CD8-positive, alpha-beta memory T cell (primary cell): ENCODE data around the gene KRTAP10-12. TPM values are rescaled to one million over a fixed set of nuclear protein-coding genes. Genes with fewer than 3 reads are reported as not detected.
A peak's percentile ranks its signal among the peaks of the same experiment; 100 is the strongest.

Experiments
- CTCF ChIA-PET: fragments of 350-600 bp; sonication (Branson Sonifier 250); formaldehyde crosslinking; loops from one replicate; lab custom pipeline; 2021; ENCODE audit warnings: antibody characterized with exemption; lab: Charles Lee
- POLR2A ChIA-PET: fragments of 350-600 bp; sonication (Branson Sonifier 250); formaldehyde crosslinking; loops from one replicate; lab custom pipeline; 2021; ENCODE audit warnings: antibody characterized with exemption; lab: Charles Lee
- DNase-seq, 5 donors: peaks; one replicate each; pipeline versions ENCODE4 v3.0.0 to v3.0.0-alpha.2; 2020 to 2022; ENCODE audit warnings: mixed read lengths in 1 of 5
- H3K27ac ChIP-seq: one replicate; pipeline ENCODE4 v1.7.0; 2013; ENCODE audit warnings: low read depth, mild to moderate bottlenecking, low read length, moderate library complexity
- H3K27me3 ChIP-seq: 2 replicates; pipeline ENCODE4 v1.7.0; 2013; ENCODE audit warnings: low read length, mild to moderate bottlenecking; ENCODE audit not compliant: insufficient read depth, poor library complexity, severe bottlenecking
- H3K36me3 ChIP-seq: 2 replicates; pipeline ENCODE4 v1.7.0; 2013; ENCODE audit warnings: mild to moderate bottlenecking, low read length, moderate library complexity; ENCODE audit not compliant: insufficient read depth
- H3K4me1 ChIP-seq: 2 replicates; pipeline ENCODE4 v1.7.0; 2013; ENCODE audit warnings: mild to moderate bottlenecking, low read length, moderate library complexity; ENCODE audit not compliant: insufficient read depth
- H3K4me3 ChIP-seq: 2 replicates; pipeline ENCODE4 v1.7.0; 2013; ENCODE audit warnings: mild to moderate bottlenecking, low read length
- H3K9me3 ChIP-seq: 2 replicates; pipeline ENCODE4 v1.7.0; 2013; ENCODE audit warnings: mild to moderate bottlenecking, low read length
- H3K27ac Mint-ChIP-seq, 8 donors: one replicate each; pipeline ENCODE4 v1.8.0; 2020 to 2021; ENCODE audit warnings: mixed read lengths in 8 of 8, mild to moderate bottlenecking in 6 of 8, inconsistent platforms in 3 of 8, moderate library complexity in 3 of 8
- H3K27me3 Mint-ChIP-seq, 2 donors: one replicate each; pipeline ENCODE4 v1.8.0; 2020 to 2021; ENCODE audit warnings: mixed read lengths in 2 of 2, mild to moderate bottlenecking in 1 of 2, moderate library complexity in 1 of 2
- H3K36me3 Mint-ChIP-seq, 3 donors: one replicate each; pipeline ENCODE4 v1.8.0; 2020 to 2021; ENCODE audit warnings: mixed read lengths in 3 of 3, inconsistent platforms in 1 of 3, mild to moderate bottlenecking in 1 of 3
- H3K4me1 Mint-ChIP-seq, 3 donors: one replicate each; pipeline ENCODE4 v1.8.0; 2020 to 2021; ENCODE audit warnings: mixed read lengths in 3 of 3, inconsistent platforms in 1 of 3, mild to moderate bottlenecking in 1 of 3
- H3K4me3 Mint-ChIP-seq, 7 donors: one replicate each; pipeline ENCODE4 v1.8.0; 2020 to 2021; ENCODE audit warnings: mixed read lengths in 7 of 7, mild to moderate bottlenecking in 6 of 7, moderate library complexity in 4 of 7, inconsistent platforms in 2 of 7
- H3K9me3 Mint-ChIP-seq, 5 donors: one replicate each; pipeline ENCODE4 v1.8.0; 2020 to 2022; ENCODE audit warnings: mixed read lengths in 5 of 5, mild to moderate bottlenecking in 3 of 5, moderate library complexity in 2 of 5, inconsistent platforms in 1 of 5
- polyA plus RNA-seq: library from polyadenylated mRNA; unstranded; fragments of 300-500 nt; fragmentation: Illumina TruSeq; gene quantifications from one replicate; pipeline ENCODE4 v1.2.3, GENCODE V29; 2021
- total RNA-seq, 2 experiments: library from RNA; stranded (reverse); gene quantifications; one replicate each; pipeline ENCODE4 v1.2.3, GENCODE V29; 2021

Gene KRTAP10-12
- total and polyA plus RNA-seq, 3 experiments from 2014 or later, result not detected

DNA sequence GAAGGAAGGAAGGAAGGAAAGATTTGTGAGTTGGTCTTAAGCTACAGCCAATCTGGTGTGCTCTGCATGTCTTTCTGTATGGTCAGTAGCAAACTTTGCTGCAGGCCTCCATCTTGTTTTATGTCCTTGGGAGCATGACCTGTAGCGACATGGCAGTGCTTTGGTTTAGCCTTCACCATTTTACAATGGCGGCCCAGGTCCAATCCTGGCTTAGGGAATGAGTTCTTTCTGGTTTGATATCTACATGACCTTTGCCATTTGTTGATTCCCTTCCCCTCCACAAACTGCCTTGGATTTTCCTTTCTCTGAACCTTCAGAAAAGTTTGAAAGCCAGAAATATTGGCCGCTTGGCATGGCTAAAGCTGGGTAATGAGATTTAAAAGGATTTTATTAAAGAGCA, 44.9 kb downstream of the KRTAP10-12 start:
- Histone ChIP-seq H3K27ac (no peak overlapping the region), H3K27me3 (no peaks in the 10 kb centered on the region), H3K9me3 (no peaks in the 10 kb centered on the region), H3K36me3 (no peaks in the 10 kb centered on the region), H3K4me1 (no peaks in the 10 kb centered on the region), H3K4me3 (no peak overlapping the region)
- H3K27me3 Mint-ChIP-seq, result peaks cover 0 to 1% of the 10 kb centered on the region in 2 donors
- ChIA-PET CTCF (interaction anchor here (0.8 to 7.6 kb wide), 20 partner anchors 11 to 245 kb away, joined by 3 to 134 read pairs (median 3); partner anchors contain the start of genes KRTAP12-3 and KRTAP12-4), POLR2A (interaction anchor here (0.6 to 1.1 kb wide), 3 partner anchors 28 to 231 kb away, joined by 3 to 4 read pairs (median 3); no protein-coding TSS in a partner anchor)
- no peaks in the 10 kb centered on the region for H3K9me3 Mint-ChIP-seq
- no peak overlapping the region for H3K4me3 Mint-ChIP-seq
- peak overlapping the region in 1 of 8 donors; percentile 33 for H3K27ac Mint-ChIP-seq
- H3K36me3 Mint-ChIP-seq, result no peaks in the 10 kb centered on the region
- no peak for DNase-seq
- H3K4me1 Mint-ChIP-seq, result peaks cover 2 to 8% (median 7%) of the 10 kb centered on the region in 3 donors

DNA sequence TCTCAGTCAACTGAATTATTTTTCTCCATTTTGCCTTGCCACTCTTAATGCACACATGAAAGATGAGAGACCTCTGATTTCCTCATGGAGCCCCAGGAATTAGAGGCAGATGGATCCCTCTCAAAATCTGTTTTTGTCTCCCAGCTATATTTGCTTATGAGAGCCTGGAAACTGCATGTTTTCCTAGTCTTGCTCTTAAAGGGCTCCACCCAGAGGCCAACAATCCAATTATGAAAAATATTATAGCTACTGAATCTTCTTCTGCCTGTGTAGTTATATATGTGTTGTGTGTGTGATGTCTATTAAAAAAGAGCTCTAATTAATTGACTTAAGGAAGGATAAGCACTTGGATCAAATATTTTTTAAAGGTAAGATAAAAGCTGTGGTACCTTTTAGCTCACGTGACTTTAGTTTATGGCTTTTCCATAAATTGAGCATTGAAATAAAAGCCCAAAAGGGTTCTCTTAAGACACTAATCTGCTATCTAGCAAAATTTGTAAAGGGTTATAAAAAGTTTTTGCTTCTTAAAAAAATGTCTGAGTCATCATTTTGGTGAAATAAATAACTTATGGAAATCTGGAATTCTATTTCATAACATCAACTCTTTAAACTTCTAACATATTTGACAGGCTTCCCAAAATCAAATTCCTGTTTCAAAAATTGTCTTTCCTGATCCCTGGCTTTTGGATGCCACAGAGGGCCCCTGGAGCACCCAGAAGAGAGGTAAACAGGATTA, 45.6 kb downstream of the KRTAP10-12 start:
- CTCF ChIA-PET, result interaction anchor here (0.7 to 7.6 kb wide), 21 partner anchors 11 to 246 kb away, joined by 3 to 134 read pairs (median 3); partner anchors contain the start of genes KRTAP12-3 and KRTAP12-4
- H3K4me3 Mint-ChIP-seq, result no peak overlapping the region
- Histone ChIP-seq H3K9me3 (no peaks in the 10 kb centered on the region), H3K4me1 (no peaks in the 10 kb centered on the region), H3K27ac (no peak overlapping the region), H3K36me3 (no peaks in the 10 kb centered on the region), H3K4me3 (no peak overlapping the region), H3K27me3 (no peaks in the 10 kb centered on the region)
- DNase-seq, result peak in 2 of 5 donors; percentile 28 to 33
- peaks cover 2 to 8% (median 7%) of the 10 kb centered on the region in 3 donors for H3K4me1 Mint-ChIP-seq
- no peaks in the 10 kb centered on the region for H3K27me3 Mint-ChIP-seq
- H3K9me3 Mint-ChIP-seq, result no peaks in the 10 kb centered on the region
- no peaks in the 10 kb centered on the region for H3K36me3 Mint-ChIP-seq
- peak overlapping the region in 5 of 8 donors; percentile 33 to 77 (median 52) for H3K27ac Mint-ChIP-seq
- POLR2A ChIA-PET, result interaction anchor here (0.6 to 1.1 kb wide), 3 partner anchors 29 to 232 kb away, joined by 3 to 4 read pairs (median 3); no protein-coding TSS in a partner anchor

Other genes starting within 250 kb of the KRTAP10-12 start
- under 1 TPM; 0.80 to 0.90 TPM for gene LRRC3, start 241.7 kb upstream of the KRTAP10-12 start, total RNA-seq
- gene LRRC3, start 241.7 kb upstream of the KRTAP10-12 start, polyA plus RNA-seq, result 0.17 TPM
- gene KRTAP10-1, start 157.0 kb upstream of the KRTAP10-12 start, total RNA-seq, result not detected
- gene KRTAP10-1, start 157.0 kb upstream of the KRTAP10-12 start, polyA plus RNA-seq, result not detected
- gene KRTAP10-2, start 145.7 kb upstream of the KRTAP10-12 start, total RNA-seq, result not detected
- gene KRTAP10-2, start 145.7 kb upstream of the KRTAP10-12 start, polyA plus RNA-seq, result not detected
- gene KRTAP10-3, start 138.4 kb upstream of the KRTAP10-12 start, total RNA-seq, result not detected
- gene KRTAP10-3, start 138.4 kb upstream of the KRTAP10-12 start, polyA plus RNA-seq, result not detected
- not detected for gene KRTAP10-4, start 123.4 kb upstream of the KRTAP10-12 start, total RNA-seq
- gene KRTAP10-4, start 123.4 kb upstream of the KRTAP10-12 start, polyA plus RNA-seq, result not detected
- gene KRTAP10-5, start 116.6 kb upstream of the KRTAP10-12 start, total RNA-seq, result not detected
- not detected for gene KRTAP10-5, start 116.6 kb upstream of the KRTAP10-12 start, polyA plus RNA-seq
- gene KRTAP10-6, start 104.7 kb upstream of the KRTAP10-12 start, total RNA-seq, result not detected
- not detected for gene KRTAP10-6, start 104.7 kb upstream of the KRTAP10-12 start, polyA plus RNA-seq
- gene KRTAP10-7, start 96.6 kb upstream of the KRTAP10-12 start, total RNA-seq, result not detected
- not detected for gene KRTAP10-7, start 96.6 kb upstream of the KRTAP10-12 start, polyA plus RNA-seq
- not detected for gene KRTAP10-8, start 85.1 kb upstream of the KRTAP10-12 start, total RNA-seq
- not detected for gene KRTAP10-8, start 85.1 kb upstream of the KRTAP10-12 start, polyA plus RNA-seq
- not detected for gene KRTAP10-9, start 70.1 kb upstream of the KRTAP10-12 start, total RNA-seq
- gene KRTAP10-9, start 70.1 kb upstream of the KRTAP10-12 start, polyA plus RNA-seq, result not detected
- gene KRTAP10-10, start 59.8 kb upstream of the KRTAP10-12 start, total RNA-seq, result not detected
- not detected for gene KRTAP10-10, start 59.8 kb upstream of the KRTAP10-12 start, polyA plus RNA-seq
- gene KRTAP10-11, start 50.8 kb upstream of the KRTAP10-12 start, total RNA-seq, result not detected
- gene KRTAP10-11, start 50.8 kb upstream of the KRTAP10-12 start, polyA plus RNA-seq, result not detected
- not detected for gene KRTAP12-4, start 42.5 kb upstream of the KRTAP10-12 start, total RNA-seq
- gene KRTAP12-4, start 42.5 kb upstream of the KRTAP10-12 start, polyA plus RNA-seq, result not detected
- not detected for gene KRTAP12-3, start 39.2 kb upstream of the KRTAP10-12 start, total RNA-seq
- not detected for gene KRTAP12-3, start 39.2 kb upstream of the KRTAP10-12 start, polyA plus RNA-seq
- gene KRTAP12-2, start 30.2 kb upstream of the KRTAP10-12 start, total RNA-seq, result not detected
- not detected for gene KRTAP12-2, start 30.2 kb upstream of the KRTAP10-12 start, polyA plus RNA-seq
- gene KRTAP12-1, start 15.0 kb upstream of the KRTAP10-12 start, total RNA-seq, result not detected
- gene KRTAP12-1, start 15.0 kb upstream of the KRTAP10-12 start, polyA plus RNA-seq, result not detected
- not detected for gene TSPEAR, start 14.4 kb downstream of the KRTAP10-12 start, total RNA-seq
- gene TSPEAR, start 14.4 kb downstream of the KRTAP10-12 start, polyA plus RNA-seq, result 0.05 TPM
- gene UBE2G2, start 104.6 kb downstream of the KRTAP10-12 start, total RNA-seq, result 100 to 1,000 TPM; 112 to 116 TPM
- 60.1 TPM for gene UBE2G2, start 104.6 kb downstream of the KRTAP10-12 start, polyA plus RNA-seq
- 10 to 100 TPM; 81.7 to 85.3 TPM for gene SUMO3, start 120.9 kb downstream of the KRTAP10-12 start, total RNA-seq
- 88.1 TPM for gene SUMO3, start 120.9 kb downstream of the KRTAP10-12 start, polyA plus RNA-seq
- 10 to 100 TPM; 48.2 to 50.8 TPM for gene PTTG1IP, start 176.5 kb downstream of the KRTAP10-12 start, total RNA-seq
- gene PTTG1IP, start 176.5 kb downstream of the KRTAP10-12 start, polyA plus RNA-seq, result 69.8 TPM
- 100 to 1,000 TPM; 159 to 165 TPM for gene ITGB2, start 223.7 kb downstream of the KRTAP10-12 start, total RNA-seq
- 847 TPM for gene ITGB2, start 223.7 kb downstream of the KRTAP10-12 start, polyA plus RNA-seq
- gene SLX9, start 242.9 kb downstream of the KRTAP10-12 start, total RNA-seq, result 10 to 100 TPM; 68.1 to 71.1 TPM
- gene SLX9, start 242.9 kb downstream of the KRTAP10-12 start, polyA plus RNA-seq, result 14.3 TPM